ENCODE measurements around the gene KCNQ4.

KCNQ4 gene

DNA sequence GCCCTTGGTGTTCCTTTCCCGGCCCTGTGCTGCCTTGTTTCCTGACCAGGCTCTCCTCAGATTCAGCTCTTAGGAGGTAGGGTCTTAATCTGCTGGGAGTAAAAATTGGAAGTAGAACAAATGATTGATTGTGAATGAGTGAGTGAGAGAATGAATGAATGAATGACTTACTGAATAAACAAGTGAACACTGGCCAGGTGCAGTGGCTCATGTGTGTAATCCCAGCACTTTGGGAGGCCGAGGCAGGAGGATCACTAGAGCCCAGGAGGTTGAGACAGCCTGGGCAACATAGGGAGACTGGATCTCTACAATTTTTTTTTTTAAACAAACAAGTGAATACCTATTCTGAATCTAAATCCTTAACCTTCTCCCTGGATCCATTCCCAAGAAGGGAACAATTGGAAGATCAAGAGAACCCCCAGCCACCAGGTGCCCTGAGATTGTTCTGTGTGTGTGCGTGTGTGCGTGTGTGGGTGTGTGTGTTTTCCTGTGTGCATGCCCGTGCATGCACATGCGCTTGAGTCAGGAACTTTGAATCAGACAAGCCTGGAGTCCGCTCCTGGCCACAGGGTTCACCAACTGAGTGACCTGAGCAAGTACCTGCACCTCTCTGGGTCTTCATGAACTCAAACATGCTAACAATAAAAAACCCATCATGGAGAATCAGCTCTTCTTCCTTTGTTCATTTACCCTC lies 102.9 kb downstream of the KCNQ4 start:
- in situ Hi-C loops (cut with HindIII; ENCODE audit: low sequenced_read_pairs) = no loop called here

DNA sequence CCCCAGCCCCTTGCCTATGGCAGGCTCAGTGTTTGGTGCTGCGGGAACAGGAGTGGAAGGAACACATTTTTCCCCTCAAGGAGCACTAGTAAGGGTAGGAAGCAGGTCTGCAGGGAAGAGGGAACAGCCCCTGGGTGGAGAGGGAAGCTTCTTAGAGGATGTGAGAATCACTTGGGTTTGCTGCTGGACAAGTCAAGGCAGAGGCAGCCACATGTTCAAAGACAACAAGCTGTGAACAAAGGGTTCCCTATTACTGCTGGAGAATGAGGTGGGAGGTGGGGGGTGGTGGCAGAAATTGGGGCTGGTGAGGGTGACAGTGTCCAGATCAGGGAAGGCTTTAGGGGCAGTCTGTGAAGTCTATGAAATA lies 103.4 kb downstream of the KCNQ4 start:
- in situ Hi-C loops (cut with HindIII; ENCODE audit: low sequenced_read_pairs) = no loop called here

DNA sequence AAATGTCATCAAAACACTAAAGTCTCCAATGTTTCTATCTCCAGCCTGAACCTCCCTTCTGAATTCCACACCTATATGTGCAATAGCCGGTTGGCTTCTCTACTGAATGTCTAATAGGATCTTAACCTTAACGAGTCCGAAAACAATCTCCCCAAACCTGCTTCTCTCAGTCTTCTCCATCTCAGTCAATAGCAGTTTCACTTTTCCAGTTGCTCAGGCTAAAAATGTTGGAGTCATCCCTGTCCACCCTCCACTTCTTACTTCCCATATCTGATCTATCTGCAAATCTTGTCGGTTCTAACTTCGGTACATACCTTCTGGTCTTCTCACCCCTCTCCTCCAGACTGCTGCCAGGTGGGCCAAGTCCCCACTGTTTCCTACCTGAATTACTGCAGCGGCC lies 104.1 kb downstream of the KCNQ4 start:
- in situ Hi-C loops (cut with HindIII; ENCODE audit: low sequenced_read_pairs) = no loop called here

Measured in endothelial cell of hepatic sinusoid (primary cell).